ENCODE results near the gene RPL18. TPM values are rescaled to one million over a fixed set of nuclear protein-coding genes. Genes with fewer than 3 reads are reported as not detected.
A peak's percentile ranks its signal among the peaks of the same experiment; 100 is the strongest.

Gene RPL18
- total RNA-seq, 1 experiment from 2014 or later, result 1,503 TPM

GRCh38 chr19:48637948-48638830 lies 19.2 kb upstream of the RPL18 start:
- DNase-seq (peak; percentile 85), ATAC-seq (peak; percentile 18)
- no TSS peak for BruUV-seq (replicated peaks)
- no peaks in the 10 kb centered on the region for H3K9me3 ChIP-seq (ENCODE audit: low read length)
- H3K36me3 ChIP-seq (ENCODE audit: low read depth, low read length), result no peaks in the 10 kb centered on the region
- peaks cover 24% of the 10 kb centered on the region for H3K4me1 ChIP-seq (ENCODE audit: insufficient read depth, low read length)
- H3K9ac ChIP-seq (ENCODE audit: low read length), result peak overlapping the region; percentile 67
- H2AFZ ChIP-seq (ENCODE audit: low read length), result peak overlapping the region; percentile 94
- peak overlapping the region; percentile 67 for H3K27ac ChIP-seq (ENCODE audit: low read length)
- intact Hi-C loops (cut with micrococcal nuclease), result loop anchor here (1.0 kb wide), 1 partner anchor 19 kb away; the partner anchor contains the start of genes RPL18 and SPHK2
- peak overlapping the region; percentile 65 for H3K4me3 ChIP-seq (ENCODE audit: low read length)
- peak overlapping the region; percentile 96 for H3K4me2 ChIP-seq (ENCODE audit: low read length)
- ChIA-PET POLR2A (ENCODE audit: unreplicated experiment) (interaction anchor here (0.6 kb wide), 1 partner anchor 151 kb away, joined by 20 read pairs; no protein-coding TSS in a partner anchor), CTCF (interaction anchor here (0.7 kb wide), 1 partner anchor 52 kb away, joined by 3 read pairs; no protein-coding TSS in a partner anchor)
- no peaks in the 10 kb centered on the region for H3K27me3 ChIP-seq (ENCODE audit: low read length)
- no peaks in the 10 kb centered on the region for H3K9me2 ChIP-seq (replicated peaks; ENCODE audit: low read length)
- TF ChIP-seq EZH2phosphoT487 (IDR thresholded peaks at IDR 0.05; ENCODE audit: borderline replicate concordance, low read length) (no peak), CTCF (conservative IDR thresholded peaks at IDR 0.05; ENCODE audit: low read depth, low read length) (no peak), EZH2 (IDR thresholded peaks at IDR 0.05; ENCODE audit: low read length, unreplicated experiment) (no peak)
- H3K79me2 ChIP-seq (ENCODE audit: low read length), result no peaks in the 10 kb centered on the region
- peaks cover 3% of the 10 kb centered on the region for H3F3A ChIP-seq (ENCODE audit: low read length, unreplicated experiment)
- H4K20me1 ChIP-seq (ENCODE audit: low read length), result no peaks in the 10 kb centered on the region

- no peaks in the 10 kb centered on the region for H3K36me3 ChIP-seq (ENCODE audit: low read depth, low read length)
- ChIA-PET CTCF (interaction anchor here (0.7 kb wide), 2 partner anchors 8 to 52 kb away, joined by 3 to 5 read pairs; partner anchors contain the start of gene CA11), POLR2A (ENCODE audit: unreplicated experiment) (interaction anchor here (0.6 kb wide), 1 partner anchor 150 kb away, joined by 20 read pairs; no protein-coding TSS in a partner anchor)
- H4K20me1 ChIP-seq (ENCODE audit: low read length), result no peaks in the 10 kb centered on the region
- no peaks in the 10 kb centered on the region for H3K27me3 ChIP-seq (ENCODE audit: low read length)
- H3K9ac ChIP-seq (ENCODE audit: low read length), result peak overlapping the region; percentile 67
- ATAC-seq (peak; percentile 71), DNase-seq (peak; percentile 96)
- peak overlapping the region; percentile 96 for H3K4me2 ChIP-seq (ENCODE audit: low read length)
- intact Hi-C loops (cut with micrococcal nuclease), result loop anchor here (1.0 kb wide), 1 partner anchor 18 kb away; the partner anchor contains the start of genes RPL18 and SPHK2
- H3K27ac ChIP-seq (ENCODE audit: low read length), result peak overlapping the region; percentile 67
- H3K4me1 ChIP-seq (ENCODE audit: insufficient read depth, low read length), result peaks cover 24% of the 10 kb centered on the region
- H3K9me2 ChIP-seq (replicated peaks; ENCODE audit: low read length), result no peaks in the 10 kb centered on the region
- H3K79me2 ChIP-seq (ENCODE audit: low read length), result no peaks in the 10 kb centered on the region
- no peaks in the 10 kb centered on the region for H3K9me3 ChIP-seq (ENCODE audit: low read length)
- peaks cover 3% of the 10 kb centered on the region for H3F3A ChIP-seq (ENCODE audit: low read length, unreplicated experiment)
- BruUV-seq (replicated peaks), result no TSS peak
- TF ChIP-seq EZH2phosphoT487 (IDR thresholded peaks at IDR 0.05; ENCODE audit: borderline replicate concordance, low read length) (no peak), CTCF (conservative IDR thresholded peaks at IDR 0.05; ENCODE audit: low read depth, low read length) (no peak), EZH2 (IDR thresholded peaks at IDR 0.05; ENCODE audit: low read length, unreplicated experiment) (no peak)
- peak overlapping the region; percentile 80 for H3K4me3 ChIP-seq (ENCODE audit: low read length)
- H2AFZ ChIP-seq (ENCODE audit: low read length), result peak overlapping the region; percentile 94
These were observed 18.5 kb upstream of the RPL18 start for GRCh38 chr19:48637449-48637947.
